ENCODE measurements around the gene HAND2. TPM values are rescaled to one million over a fixed set of nuclear protein-coding genes. Genes with fewer than 3 reads are reported as not detected.

The HAND2 gene
- total RNA-seq: not detected

DNA sequence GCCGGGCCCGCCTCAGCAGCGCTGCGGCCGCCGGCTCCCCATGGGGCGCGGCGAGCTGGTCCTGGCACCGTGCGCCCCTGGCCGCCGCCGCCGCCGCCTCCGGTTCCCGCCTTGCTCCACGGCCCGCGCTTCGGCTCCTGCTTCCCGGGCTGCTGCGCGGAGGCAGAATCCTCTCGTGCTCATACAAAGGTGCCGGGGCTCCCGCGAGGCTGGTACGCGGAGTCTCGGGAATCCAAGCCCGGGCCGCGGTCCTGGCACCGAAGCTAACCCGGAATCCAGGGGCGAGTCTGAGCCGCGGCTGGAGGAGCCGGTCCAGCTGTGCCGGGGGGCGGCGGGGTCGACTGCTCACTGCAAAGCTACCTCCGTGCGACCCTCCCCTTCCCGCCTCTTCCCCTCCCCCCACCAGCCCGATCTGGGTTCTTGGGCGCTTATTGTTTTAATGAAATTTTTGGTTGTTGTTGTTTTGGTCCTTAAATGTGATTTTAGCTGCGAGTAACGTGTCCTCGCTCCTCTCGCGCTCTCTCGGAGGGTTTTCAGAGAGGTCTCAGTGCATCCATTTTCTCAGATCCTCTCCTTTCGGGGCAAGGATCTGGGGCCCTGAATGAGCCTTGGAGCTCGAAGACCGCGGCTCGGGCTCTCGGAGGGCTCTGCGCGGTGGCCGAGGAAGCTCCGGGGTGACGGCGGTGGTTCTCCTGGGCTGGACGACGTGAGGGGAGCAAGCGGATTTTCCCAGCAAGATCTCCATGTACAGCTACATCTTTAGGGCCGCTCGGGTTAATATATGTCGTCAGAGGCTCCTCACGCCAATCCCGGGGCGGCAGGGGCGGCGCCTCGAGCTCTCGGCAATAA is at the start of gene HAND2:
HAND2 (minus strand) TSS at position 753 of the 849 bp plus-strand sequence. CDS start 940 bp downstream, outside the sequence.

Other genes with a start within 250 kb of the HAND2 start
- gene HMGB2, start 195.9 kb downstream of the HAND2 start, total RNA-seq: 10 to 100 TPM; 30.3 to 53.9 TPM
- 10 to 100 TPM; 19.3 to 23.0 TPM for gene SAP30, start 159.3 kb downstream of the HAND2 start, total RNA-seq
- not detected for gene SCRG1, start 131.1 kb downstream of the HAND2 start, total RNA-seq

Data from melanocyte of skin (primary cell).